Panc1 (cell line): ENCODE data around the gene YY1.

Source experiments
- POLR2AphosphoS5 ChIP-seq: IDR thresholded peaks from 2 replicates; pipeline ENCODE4 v1.6.1; 2012; ENCODE audit warnings: mild to moderate bottlenecking, low read depth, low read length, moderate library complexity
- SIN3A ChIP-seq: IDR thresholded peaks from 2 replicates; pipeline ENCODE4 v1.6.1; 2012; ENCODE audit warnings: low read depth, mild to moderate bottlenecking, low read length, moderate library complexity, borderline replicate concordance; ENCODE audit not compliant: insufficient read depth
- TCF7L2 ChIP-seq: IDR thresholded peaks from 2 replicates; pipeline ENCODE4 v1.6.1; 2011; ENCODE audit warnings: mild to moderate bottlenecking, low read depth, low read length, inconsistent platforms
- TF ChIP-seq, protein P1 (sequence below): fragments of 450-650 bp; IDR thresholded peaks from 2 replicates; pipeline ENCODE4 v1.5.1; 2017; ENCODE audit warnings: mild to moderate bottlenecking
- TF ChIP-seq, protein P2 (sequence below), 2 experiments: IDR thresholded peaks; 2 replicates each; pipeline ENCODE4 v1.6.1; 2011 to 2012; ENCODE audit warnings: low read depth in 2 of 2, control low read depth in 1 of 2, low read length in 1 of 2, mild to moderate bottlenecking in 1 of 2, moderate library complexity in 1 of 2; ENCODE audit not compliant: insufficient read depth in 1 of 2

DNA sequence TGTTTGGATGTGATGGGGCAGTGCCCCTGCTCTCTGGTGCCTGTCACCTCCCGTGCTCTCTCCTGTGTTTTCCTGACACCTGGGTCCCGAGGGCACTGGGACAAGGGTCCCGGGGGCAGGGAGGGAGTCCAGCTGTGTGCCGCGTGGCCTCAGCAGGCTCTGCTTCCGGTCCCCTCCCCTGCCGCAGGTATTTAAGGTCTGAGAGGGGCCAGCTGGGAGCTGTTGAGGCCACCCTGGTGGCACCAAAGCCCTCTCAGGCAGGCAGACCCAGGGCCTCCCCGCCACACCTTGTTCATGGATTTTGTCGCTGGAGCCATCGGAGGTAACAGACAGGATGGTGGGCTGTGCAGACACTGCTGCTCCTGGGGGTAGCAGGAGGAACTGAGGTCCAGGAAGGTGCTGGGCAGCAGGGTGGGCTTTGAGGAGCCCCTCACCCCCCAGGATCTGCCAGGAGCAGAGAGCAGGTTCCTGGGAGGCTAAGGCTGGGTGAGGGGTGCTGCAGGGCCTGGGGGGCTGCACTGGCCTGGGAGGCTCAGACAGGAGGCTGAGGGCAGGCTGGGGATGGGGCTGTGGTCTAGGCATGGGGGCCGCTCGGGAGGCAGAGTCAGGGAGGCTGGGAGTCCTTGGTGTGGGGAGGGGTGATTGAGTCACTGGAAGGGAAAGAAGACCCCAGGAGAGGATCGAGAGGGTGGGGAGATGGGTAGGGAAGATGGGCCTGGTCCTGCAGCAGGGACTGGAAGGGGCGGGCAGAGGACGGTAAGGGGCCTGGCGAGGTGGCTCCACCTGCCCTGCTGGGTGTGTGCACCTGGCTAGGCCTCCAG lies 84.4 kb downstream of the YY1 start, which contains the start of gene SLC25A47:
- TF ChIP-seq, protein P1, sequence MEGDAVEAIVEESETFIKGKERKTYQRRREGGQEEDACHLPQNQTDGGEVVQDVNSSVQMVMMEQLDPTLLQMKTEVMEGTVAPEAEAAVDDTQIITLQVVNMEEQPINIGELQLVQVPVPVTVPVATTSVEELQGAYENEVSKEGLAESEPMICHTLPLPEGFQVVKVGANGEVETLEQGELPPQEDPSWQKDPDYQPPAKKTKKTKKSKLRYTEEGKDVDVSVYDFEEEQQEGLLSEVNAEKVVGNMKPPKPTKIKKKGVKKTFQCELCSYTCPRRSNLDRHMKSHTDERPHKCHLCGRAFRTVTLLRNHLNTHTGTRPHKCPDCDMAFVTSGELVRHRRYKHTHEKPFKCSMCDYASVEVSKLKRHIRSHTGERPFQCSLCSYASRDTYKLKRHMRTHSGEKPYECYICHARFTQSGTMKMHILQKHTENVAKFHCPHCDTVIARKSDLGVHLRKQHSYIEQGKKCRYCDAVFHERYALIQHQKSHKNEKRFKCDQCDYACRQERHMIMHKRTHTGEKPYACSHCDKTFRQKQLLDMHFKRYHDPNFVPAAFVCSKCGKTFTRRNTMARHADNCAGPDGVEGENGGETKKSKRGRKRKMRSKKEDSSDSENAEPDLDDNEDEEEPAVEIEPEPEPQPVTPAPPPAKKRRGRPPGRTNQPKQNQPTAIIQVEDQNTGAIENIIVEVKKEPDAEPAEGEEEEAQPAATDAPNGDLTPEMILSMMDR = no peak
- no peak for TF ChIP-seq POLR2AphosphoS5
- no peak for TF ChIP-seq TCF7L2
- TF ChIP-seq SIN3A = no peak
- TF ChIP-seq, protein P2, sequence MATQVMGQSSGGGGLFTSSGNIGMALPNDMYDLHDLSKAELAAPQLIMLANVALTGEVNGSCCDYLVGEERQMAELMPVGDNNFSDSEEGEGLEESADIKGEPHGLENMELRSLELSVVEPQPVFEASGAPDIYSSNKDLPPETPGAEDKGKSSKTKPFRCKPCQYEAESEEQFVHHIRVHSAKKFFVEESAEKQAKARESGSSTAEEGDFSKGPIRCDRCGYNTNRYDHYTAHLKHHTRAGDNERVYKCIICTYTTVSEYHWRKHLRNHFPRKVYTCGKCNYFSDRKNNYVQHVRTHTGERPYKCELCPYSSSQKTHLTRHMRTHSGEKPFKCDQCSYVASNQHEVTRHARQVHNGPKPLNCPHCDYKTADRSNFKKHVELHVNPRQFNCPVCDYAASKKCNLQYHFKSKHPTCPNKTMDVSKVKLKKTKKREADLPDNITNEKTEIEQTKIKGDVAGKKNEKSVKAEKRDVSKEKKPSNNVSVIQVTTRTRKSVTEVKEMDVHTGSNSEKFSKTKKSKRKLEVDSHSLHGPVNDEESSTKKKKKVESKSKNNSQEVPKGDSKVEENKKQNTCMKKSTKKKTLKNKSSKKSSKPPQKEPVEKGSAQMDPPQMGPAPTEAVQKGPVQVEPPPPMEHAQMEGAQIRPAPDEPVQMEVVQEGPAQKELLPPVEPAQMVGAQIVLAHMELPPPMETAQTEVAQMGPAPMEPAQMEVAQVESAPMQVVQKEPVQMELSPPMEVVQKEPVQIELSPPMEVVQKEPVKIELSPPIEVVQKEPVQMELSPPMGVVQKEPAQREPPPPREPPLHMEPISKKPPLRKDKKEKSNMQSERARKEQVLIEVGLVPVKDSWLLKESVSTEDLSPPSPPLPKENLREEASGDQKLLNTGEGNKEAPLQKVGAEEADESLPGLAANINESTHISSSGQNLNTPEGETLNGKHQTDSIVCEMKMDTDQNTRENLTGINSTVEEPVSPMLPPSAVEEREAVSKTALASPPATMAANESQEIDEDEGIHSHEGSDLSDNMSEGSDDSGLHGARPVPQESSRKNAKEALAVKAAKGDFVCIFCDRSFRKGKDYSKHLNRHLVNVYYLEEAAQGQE (IDR thresholded peaks at IDR 0.05; ENCODE audit: insufficient read depth in 1 of 2, low read depth in 2 of 2, low read length in 1 of 2) = no peak
